Renal cortex interstitium (tissue), 11 donors: ENCODE data around the gene IBA57. TPM values are rescaled to one million over a fixed set of nuclear protein-coding genes. Genes with fewer than 3 reads are reported as not detected.

ENCODE experiments used
- DNase-seq, 11 donors: peaks; one replicate each; pipeline ENCODE4 v3.0.0-alpha.2; 2013; ENCODE audit warnings: low read depth in 9 of 11, low spot score in 4 of 11; ENCODE audit errors: extremely low read depth in 1 of 11
- polyA plus RNA-seq, 3 donors: library from polyadenylated mRNA; unstranded; fragments of 120-200 nt; gene quantifications; one replicate each; pipeline ENCODE4 v1.2.1, GENCODE V29; 2013; ENCODE audit not compliant: insufficient read length in 3 of 3

IBA57 gene
- polyA plus RNA-seq, 3 donors = 4.3 to 7.7 (median 5.5) TPM

- DNase-seq = no peak
These were observed 40.2 kb downstream of the IBA57 start for GRCh38 chr1:228205526-228206436.

GRCh38 chr1:228206582-228207351 lies 41.2 kb downstream of the IBA57 start:
- no peak for DNase-seq

GRCh38 chr1:228207381-228207810 lies 41.8 kb downstream of the IBA57 start:
- DNase-seq = no peak

GRCh38 chr1:228207851-228208821 lies 42.5 kb downstream of the IBA57 start, which contains the start of gene OBSCN:
Gene OBSCN (plus strand): TSS chr1:228208044. CDS start chr1:228211784, 3,740 bp downstream.
- DNase-seq = no peak

GRCh38 chr1:228208831-228209551 lies 43.4 kb downstream of the IBA57 start:
- no peak for DNase-seq

- DNase-seq = no peak
These were observed 44.1 kb downstream of the IBA57 start for GRCh38 chr1:228209657-228210056.

GRCh38 chr1:228210076-228210651 lies 44.6 kb downstream of the IBA57 start:
- DNase-seq = no peak

GRCh38 chr1:228210712-228211530 lies 45.3 kb downstream of the IBA57 start:
- no peak for DNase-seq

- no peak for DNase-seq
These were observed 46.2 kb downstream of the IBA57 start for GRCh38 chr1:228211531-228212414.

GRCh38 chr1:228212415-228212965 lies 46.9 kb downstream of the IBA57 start:
- peak in 1 of 11 donors; percentile 18 for DNase-seq

GRCh38 chr1:228212966-228213844 lies 47.6 kb downstream of the IBA57 start:
- DNase-seq = peak; percentile 59 to 87 (median 75)

- no peak for DNase-seq
These were observed 48.6 kb downstream of the IBA57 start for GRCh38 chr1:228213917-228214808.

- DNase-seq = no peak
These were observed 49.5 kb downstream of the IBA57 start for GRCh38 chr1:228214921-228215662.
